Fibroblast of gingiva (primary cell): Measurements from ENCODE around the gene GIMAP5.

Experiments used
- DNase-seq: peaks from one replicate; pipeline ENCODE4 v3.0.0-alpha.2; 2011; ENCODE audit warnings: low read depth

The GIMAP5 gene

GRCh38 chr7:150735596-150736358 is 1.4 kb upstream of the GIMAP5 start:
- no peak for DNase-seq

GRCh38 chr7:150736864-150737263 is 354 bp upstream of the GIMAP5 start:
- no peak for DNase-seq

DNA sequence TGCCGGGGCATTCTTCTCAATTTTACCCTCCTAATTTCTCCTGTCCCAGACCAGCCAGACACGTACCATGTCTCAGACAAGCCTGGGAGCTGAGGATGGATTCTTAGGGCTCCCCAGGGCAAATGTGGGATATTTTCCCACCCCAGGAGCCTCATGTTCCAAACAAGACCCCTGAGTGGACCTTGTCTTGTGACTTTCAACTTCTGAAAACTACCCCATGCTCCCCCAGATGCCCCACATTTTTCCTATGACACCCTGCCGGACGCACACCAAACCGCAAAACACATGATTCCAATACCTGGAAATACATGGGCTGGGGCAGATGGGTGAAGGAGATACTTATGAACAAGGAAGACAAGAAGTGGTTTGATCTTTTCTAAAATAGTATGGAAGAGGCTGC is 874 bp downstream of the GIMAP5 start:
- DNase-seq = no peak

DNA sequence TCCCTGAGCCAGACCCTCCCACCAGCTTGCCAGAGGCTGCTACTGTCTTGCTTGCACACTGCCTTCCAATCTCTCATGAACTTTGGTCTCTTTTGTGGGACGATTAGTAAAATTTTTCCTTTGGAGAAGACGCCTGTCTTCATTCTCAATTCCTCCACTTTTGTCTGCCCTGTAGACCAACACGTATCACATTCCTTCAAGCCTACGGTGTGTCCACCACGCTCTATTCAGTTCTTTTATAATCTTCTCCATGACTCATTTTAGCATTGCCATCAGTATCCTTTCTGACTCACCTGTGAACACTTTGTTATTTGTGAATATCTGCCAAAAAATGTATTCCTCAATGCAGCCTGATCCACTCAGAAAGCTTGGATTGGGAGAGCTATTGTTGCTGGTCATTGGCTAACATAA is 1.4 kb downstream of the GIMAP5 start:
- DNase-seq = no peak

GRCh38 chr7:150739033-150739432 is 1.8 kb downstream of the GIMAP5 start:
- no peak for DNase-seq

- no peak for DNase-seq
These were observed 2.8 kb downstream of the GIMAP5 start for GRCh38 chr7:150740053-150740452.

DNA sequence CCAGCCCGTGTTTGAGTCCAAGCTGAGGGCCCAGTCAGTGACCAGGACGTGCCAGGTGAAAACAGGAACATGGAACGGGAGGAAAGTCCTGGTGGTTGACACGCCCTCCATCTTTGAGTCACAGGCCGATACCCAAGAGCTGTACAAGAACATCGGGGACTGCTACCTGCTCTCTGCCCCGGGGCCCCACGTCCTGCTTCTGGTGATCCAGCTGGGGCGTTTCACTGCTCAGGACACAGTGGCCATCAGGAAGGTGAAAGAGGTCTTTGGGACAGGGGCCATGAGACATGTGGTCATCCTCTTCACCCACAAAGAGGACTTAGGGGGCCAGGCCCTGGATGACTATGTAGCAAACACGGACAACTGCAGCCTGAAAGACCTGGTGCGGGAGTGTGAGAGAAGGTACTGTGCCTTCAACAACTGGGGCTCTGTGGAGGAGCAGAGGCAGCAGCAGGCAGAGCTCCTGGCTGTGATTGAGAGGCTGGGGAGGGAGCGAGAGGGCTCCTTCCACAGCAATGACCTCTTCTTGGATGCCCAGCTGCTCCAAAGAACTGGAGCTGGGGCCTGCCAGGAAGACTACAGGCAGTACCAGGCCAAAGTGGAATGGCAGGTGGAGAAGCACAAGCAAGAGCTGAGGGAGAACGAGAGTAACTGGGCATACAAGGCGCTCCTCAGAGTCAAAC is 5.2 kb downstream of the GIMAP5 start:
- DNase-seq = no peak

GRCh38 chr7:150744041-150744656 is 6.9 kb downstream of the GIMAP5 start:
- no peak for DNase-seq

GRCh38 chr7:150745086-150745485 is 7.9 kb downstream of the GIMAP5 start:
- DNase-seq = no peak

DNA sequence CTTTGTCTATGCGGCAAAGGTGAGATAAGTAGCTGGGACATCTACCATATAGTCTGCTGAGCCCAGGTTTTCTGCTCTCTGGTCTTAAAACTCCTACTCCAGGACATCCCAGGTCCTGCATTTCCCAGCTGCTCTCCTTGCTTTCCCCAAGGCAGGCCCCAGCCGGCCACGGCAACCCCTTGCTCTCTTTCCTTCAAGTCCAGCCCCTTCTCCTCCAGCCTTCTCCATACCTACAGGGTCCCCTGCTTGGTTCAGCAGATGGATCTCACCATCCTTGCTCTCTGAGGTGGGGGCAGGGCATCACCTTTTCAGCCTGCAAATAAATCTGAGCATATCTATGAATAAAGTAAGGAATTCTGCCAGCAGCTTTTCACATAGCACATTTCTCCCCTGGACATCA is 8.7 kb downstream of the GIMAP5 start:
- no peak for DNase-seq

GRCh38 chr7:150746921-150747320 is 9.7 kb downstream of the GIMAP5 start:
- no peak for DNase-seq

DNA sequence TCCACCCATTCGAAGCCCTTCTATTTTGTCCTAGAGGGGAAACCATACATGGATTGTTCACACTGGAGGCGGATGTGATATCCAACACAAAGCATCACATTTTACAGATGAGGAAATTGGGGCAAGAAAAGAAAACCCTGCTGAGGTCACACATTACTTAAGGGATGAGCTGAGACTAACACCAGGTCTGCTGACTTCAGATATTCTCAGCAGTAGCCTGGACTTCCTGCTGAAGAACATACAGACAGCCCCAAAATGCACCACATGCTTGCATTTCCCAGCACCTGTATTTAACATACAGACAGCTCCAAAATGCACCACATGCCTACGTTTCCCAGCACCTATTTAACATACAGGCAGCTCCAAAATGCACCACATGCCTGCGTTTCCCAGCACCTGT is 11.2 kb downstream of the GIMAP5 start:
- no peak for DNase-seq

GRCh38 chr7:150751702-150752101 is 14.5 kb downstream of the GIMAP5 start:
- DNase-seq = no peak

DNA sequence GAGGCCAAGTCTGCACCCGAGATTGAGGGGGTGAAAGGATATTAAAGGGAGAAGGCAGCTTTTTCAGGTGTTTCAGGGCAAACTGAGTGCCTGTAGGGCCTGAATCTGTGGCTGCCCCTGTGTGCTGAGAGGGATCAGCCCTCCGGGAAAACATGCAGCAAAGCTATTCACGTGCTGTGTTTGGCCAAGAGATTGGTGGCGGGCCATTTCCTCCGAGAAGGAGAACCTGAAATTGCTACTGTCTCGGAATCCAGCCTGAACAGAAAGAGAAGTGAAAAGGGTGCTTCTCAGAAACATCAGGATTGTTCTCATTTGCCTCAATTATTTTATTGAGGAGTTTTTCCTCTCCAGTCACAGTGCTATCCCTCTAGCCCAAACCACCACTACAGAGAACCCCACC is 16.0 kb downstream of the GIMAP5 start:
- no peak for DNase-seq

DNA sequence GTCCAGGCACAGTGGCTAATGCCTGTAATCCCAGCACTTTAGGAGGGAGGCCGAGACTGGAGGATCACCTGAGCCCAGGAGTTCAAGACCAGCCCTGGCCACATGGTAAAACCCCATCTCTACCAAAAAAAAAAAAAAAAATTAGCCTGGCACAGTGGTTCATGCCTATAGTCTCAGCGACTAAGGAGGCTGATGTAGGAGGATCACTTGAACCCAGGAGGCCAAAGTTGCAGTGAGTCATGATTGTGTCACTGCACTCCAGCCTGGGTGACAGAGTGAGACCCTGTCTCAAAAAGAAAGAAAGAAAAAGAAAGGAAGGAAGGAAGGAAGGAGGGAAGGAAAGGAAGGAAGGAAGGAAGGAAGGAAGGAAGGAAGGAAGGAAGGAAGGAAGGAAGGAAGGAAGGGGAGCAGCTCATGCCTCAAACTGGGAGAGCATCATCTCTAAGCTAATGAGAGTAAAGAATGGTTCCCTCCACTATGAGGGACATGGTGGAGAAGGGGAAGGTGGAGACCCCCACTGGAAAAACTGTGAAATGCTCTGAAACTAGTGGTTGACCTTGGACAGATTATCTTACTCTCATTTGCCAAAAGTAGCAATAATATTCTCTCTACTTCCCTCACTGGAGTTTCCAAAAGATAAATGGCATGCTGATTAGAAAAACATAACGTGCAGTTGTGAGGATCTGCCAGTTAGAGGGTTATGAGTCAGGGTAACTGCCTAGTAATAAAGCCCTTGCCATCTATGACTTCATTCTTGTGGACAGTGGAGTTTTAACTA is 16.8 kb downstream of the GIMAP5 start:
- no peak for DNase-seq

GRCh38 chr7:150754951-150755350 is 17.7 kb downstream of the GIMAP5 start:
- no peak for DNase-seq

- DNase-seq = no peak
These were observed 18.4 kb downstream of the GIMAP5 start for GRCh38 chr7:150755473-150756099.

DNA sequence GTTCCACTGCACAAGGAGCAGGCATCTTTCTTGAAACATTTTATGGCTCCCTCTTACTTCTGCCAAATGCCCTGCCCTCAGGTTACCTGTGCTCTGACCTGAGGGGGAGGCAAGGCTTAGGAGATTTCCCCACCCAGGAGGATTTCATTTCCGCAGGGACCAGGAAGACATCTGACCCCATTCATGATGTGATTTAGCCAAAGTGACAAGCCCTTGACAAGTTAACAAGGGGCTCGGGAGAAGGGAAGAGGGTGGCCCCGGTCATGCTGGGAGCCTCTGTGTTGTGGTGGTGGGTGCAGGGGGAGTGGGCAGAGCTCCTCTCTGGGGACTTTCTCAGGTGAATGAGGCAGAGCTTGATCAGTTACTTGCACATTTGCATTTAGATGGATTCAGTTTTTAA is 18.9 kb downstream of the GIMAP5 start:
- DNase-seq = no peak

DNA sequence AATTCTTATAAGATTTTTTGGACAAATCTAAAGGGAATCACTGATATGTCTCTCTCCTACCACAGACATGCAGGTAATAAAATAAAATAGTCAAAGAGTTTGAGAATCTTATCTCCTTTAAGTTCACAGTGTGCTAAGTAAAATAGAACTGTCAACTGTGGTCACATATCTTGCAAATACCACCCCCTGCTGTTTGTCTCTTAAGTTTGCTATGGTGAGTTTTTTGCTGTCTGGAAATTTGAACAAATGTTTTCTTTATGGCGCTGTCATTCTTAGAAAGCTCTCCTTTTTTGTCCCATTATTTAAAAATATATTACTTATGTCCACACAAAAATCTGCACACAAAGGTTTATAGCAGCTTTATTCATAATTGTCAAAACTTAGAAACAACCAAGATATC is 19.6 kb downstream of the GIMAP5 start:
- no peak for DNase-seq

DNA sequence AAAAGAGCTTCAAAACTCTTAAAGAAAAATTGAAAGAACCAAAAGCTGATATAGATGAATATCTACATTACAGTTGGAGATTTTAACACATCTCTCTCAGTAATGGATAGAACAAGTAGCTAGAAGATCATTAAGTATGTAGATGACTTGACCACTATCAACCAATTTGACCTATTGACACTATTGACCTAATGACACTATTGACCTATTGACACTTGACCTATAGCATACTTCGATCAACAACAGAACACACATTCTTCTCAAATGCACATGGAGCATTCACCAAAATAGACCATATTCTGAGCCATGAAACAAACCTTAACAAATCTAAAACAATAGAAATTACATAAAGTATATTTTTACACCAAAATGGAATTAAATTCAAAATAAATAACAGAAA is 22.3 kb downstream of the GIMAP5 start:
- DNase-seq = no peak

DNA sequence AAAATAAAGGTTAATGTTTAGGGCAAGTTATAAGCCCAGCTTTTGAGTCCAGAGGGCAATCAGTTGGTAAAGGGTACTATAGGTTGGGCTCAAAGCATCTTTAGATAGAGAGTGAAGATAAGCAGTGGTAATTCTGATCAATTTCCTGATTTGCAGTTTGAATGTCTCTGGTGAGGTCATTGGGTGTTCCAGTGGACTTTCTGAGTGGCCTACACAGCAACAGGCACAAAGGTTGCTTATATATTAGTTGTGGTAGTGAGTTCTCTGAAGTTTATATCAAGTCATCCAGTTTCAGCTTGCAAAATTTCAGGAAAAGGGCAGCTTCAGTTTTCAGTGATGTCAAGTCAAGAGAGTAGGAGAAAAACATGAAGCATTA is 29.1 kb downstream of the GIMAP5 start:
- DNase-seq = no peak

GRCh38 chr7:150769768-150770167 is 32.5 kb downstream of the GIMAP5 start:
- DNase-seq = no peak
